CD4-positive, alpha-beta T cell treated with Interleukin-15 for 1 hour (primary cell): ENCODE results near the gene DNAH5.

Source experiments
- DNase-seq: peaks from one replicate; pipeline ENCODE4 v3.0.0-alpha.2; 2020

The DNAH5 gene

DNA sequence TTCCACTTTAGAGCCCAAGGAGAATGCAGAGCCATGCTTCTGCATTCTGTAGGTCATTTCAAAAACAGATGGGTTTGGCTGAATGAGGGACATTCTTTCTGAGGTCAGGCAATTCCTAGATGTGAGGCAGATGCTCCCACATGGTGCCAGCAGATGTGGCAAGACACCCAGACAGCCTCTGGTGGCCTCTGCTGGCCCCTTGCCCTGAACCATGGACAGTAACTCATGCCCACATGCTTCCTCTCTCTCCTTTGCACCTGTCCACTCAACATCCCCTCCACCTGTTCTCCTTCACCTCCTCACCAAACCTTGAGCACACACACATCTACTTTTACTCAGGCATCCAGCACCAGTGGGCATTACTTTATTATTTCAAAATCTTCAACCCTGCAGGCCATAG lies 252.3 kb downstream of the DNAH5 start:
- no peak for DNase-seq

DNA sequence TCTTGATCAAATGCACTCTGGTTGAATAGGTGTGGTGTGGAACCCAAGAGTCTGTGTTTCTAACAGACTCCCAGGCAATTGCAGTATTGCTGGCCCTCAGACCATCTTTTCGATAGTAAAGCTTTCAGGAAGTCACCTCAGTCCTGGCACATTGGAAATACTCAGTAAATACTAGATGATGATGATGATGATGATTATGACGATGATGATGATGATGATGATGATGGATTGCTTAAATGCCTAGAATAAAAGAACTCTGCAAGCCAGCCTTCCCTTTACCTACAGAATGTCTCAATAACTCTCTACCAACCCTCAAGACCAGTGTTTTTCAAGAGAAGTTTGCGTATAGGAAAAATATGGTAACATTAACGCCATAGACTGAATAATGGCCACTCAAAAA lies 268.0 kb downstream of the DNAH5 start:
- DNase-seq, result no peak

DNA sequence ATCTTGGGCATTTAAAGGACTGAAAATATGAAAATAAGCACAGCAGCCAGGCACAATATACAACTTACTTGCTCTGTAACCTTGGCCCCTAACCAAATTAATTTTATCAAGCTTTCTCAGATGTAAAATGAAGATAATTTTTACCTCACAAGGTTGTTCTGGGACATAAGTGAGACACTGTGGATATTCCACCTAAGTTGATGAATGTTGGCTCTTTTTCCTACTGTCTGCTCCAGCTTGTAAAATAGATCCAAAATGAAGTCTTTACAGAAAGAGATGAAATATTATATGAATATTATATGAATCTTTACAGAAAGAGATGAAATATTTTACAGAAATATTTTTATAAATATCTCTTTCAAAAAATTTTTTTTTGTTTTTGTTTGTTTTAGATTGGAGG lies 270.1 kb downstream of the DNAH5 start:
- DNase-seq, result no peak

DNA sequence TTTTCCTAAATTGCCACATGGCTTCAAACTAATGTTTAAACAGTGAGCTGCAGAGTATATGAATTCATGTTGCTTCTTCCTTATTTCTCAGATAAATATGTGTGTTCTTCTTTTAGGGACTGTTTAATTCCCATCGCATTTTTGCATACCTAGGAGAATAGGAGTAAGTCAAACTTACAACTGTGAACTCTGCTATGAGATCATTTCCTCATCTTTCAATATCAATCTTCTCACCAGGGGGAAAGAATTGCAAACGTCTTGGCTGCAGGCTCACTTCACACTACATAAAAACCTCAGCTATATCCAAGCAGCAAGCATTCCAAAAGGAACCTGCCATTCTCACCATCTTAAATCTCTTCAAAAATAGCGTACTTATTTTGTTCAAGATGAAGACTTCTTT lies 271.0 kb downstream of the DNAH5 start:
- no peak for DNase-seq

DNA sequence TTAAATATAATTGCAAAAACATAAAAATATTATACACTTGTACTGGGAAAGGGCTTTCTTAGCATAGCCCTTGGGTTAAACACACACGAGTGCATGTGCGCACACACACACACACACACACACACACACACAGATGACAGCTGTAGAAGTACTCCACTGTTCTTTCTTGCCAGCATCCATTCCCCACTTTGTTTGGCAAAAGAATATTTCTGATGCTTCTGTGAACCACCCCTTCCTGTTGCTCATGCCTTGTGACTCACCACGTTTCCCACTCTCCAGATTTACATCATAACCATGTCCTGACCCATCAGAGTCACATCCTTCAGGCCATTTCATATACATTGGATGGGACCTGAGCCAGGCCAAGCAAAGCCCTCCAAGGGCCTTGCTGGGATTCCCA lies 280.1 kb downstream of the DNAH5 start:
- no peak for DNase-seq

DNA sequence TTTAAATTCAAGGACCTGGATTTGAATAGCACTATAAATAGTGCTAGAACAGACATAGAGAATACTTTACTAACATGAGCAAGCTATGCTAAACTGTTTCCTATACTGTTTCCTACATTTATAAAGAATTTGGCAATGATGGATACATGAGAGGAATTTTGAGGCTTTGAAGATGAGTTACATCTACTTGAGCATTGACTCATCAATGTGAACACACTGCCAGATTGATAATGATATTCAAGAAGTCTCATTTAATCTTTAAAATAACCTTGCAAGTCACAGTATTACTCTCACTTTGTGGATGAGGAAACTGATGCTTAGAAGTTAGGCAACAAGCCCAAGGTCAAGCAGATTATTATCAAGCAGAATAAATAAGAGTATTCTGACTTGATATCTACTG lies 281.9 kb downstream of the DNAH5 start:
- no peak for DNase-seq

DNA sequence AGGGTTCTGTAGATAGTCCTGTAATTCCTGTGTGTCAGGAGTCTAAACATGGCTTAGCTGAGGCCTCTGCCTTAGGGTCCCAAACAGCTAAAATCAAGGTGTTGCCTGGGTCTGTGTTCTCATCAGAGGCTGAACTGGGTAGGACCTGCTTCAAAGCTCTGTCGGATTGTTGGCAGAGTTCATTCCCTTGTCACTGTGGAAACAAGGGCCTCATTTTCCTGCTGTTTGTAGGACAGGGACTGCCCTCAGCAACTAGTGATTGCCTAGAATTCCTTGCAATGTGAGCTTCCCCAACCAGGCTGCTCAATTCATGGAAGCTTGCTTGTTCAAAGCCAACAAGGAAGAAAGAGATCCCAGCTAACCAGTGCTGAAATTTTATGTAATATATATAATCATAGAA lies 283.2 kb downstream of the DNAH5 start:
- no peak for DNase-seq

DNA sequence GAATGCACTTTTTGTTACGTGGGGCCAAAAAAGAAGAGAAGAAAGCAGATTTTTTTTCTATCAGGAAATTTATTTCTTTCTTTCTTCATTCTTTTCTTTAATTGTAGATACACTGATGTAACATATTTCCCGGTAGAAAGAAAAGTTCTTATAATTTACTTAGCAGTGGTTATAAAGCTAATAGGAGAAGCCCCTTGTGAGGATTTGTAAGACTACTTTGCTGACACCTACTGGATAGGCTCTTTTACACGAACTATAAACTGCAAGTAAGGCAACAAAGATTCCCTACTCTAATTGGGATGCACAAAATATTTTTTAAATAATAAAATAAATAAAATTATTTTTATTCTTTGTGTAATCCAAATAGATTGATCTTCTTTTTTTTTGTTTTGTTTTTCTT lies 284.4 kb downstream of the DNAH5 start:
- no peak for DNase-seq

DNA sequence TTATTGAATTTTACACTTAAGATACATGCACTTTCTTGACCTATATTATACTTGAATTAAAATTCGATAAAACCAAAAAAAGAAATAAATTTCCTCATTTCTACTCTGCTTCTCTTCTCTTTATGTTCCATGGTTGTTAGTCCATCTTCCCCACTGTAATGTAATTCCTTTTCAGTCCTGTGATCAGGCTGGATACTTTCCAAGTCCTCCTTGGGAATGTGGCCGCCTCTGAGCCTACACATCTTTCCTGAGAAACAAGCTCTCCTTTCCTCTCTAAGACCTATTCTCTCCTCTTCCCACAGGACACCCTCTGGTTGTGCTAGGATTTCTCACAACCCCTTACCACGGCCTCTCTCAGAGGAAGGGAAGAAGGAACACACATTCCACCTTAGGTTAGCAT lies 285.1 kb downstream of the DNAH5 start:
- DNase-seq, result no peak

DNA sequence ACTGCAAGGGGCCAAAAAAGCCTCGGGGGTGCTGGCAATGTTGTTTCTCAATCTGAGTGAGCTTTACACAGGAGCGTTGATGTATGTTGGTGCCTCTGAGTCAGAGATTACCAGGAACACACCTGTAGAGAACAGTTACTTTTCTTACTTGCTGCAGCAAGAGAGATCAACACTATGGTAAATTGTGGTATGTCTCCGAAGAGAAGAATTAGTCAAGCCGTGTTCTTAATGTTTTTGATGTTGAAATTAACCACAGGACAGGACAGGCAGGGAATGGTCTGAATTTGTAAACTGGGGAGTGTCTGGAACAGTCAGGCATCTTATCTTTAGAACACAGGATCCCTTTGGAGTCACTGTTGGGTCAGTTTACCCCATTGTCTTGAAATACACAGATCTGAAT lies 285.7 kb downstream of the DNAH5 start:
- DNase-seq, result no peak

DNA sequence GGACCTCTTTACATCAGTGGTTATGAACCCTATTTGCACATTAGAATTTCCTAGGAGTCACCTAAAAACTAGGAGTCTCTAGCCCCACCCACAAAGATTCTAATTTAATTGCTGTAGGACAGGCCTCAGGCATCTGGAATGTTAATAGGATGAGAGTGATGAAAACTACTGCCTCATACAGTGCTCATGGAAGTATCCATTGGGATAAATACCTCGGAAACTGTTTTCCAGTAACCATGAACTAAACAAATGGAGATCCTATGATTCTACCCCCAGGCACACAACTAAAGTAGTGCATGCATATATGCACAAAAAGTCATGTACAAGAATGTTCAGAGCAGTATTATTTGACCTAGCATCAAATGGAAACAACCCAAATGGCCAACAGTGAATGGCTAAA lies 286.3 kb downstream of the DNAH5 start:
- no peak for DNase-seq

DNA sequence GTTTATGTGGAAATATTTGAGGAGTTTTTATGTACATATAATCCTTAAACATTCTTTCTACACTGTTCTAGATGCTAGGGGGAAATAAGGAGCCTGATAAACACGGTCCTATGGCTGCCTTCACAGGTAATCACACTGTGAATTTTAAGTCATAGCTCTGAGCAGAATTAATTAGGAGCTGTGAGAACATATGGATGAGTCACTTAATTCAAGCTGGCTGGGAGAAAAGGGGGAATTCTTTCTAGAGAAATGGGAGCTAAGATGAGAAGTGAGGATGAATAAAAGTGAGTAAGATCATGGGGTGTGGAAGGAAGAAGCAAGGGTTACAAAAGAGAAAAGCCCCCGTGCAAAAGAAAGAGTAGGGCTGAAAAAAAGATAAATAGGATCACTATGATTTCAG lies 290.8 kb downstream of the DNAH5 start:
- DNase-seq, result no peak

DNA sequence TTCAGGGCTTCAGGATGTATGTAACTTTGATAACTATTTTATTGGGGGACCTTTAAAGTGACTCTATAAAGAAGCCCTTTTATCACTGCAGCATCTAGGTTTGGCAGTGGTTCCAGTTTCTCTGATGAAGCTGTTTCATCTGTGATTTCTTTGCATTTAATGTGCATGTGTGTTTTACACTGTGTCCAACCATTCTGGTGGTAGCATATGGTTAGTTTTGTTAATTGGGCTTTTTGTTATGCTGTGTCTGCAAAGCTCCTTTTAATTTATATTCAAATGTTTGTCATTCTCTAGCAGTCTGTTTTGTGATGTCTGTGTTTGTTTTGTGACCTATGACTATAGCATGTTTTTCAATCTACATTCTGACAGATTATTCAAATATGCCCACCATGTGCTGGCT lies 294.8 kb downstream of the DNAH5 start:
- no peak for DNase-seq

DNA sequence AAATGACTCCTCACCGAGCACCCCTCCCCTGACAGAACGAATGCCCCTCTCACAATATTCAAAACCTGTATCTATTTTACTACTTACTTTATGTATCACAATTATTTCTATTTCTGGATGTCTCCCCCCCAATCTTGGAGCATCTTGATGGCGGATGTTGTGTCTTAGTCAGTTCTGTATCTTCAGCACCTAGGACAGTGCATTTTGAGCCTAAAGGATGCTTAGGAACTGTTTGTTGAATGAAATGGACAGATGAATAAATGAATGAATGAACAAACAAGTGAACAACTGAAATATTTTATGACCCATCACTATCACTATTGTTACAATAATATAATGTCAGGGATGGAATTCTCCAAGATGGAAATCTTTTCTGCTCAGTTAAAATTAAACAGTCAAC lies 295.7 kb downstream of the DNAH5 start:
- no peak for DNase-seq

DNA sequence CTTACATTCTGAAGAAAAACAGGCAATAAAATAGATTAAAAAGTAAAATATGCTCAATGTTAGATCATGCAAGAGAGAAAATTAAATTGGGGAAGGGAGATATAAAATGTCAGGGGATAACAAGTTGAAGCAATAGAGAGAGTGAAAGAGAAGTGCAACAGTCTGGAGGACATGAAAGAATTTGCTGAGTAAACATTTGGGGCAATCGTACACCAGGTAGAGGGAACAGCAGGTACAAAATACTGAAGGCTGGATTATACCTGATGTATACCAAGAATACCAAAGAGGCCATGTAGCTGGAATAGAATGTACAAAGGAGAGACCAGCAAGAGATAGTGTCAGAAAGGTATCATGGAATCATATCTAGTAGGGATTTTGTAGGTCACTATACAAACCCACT lies 300.8 kb downstream of the DNAH5 start:
- no peak for DNase-seq

DNA sequence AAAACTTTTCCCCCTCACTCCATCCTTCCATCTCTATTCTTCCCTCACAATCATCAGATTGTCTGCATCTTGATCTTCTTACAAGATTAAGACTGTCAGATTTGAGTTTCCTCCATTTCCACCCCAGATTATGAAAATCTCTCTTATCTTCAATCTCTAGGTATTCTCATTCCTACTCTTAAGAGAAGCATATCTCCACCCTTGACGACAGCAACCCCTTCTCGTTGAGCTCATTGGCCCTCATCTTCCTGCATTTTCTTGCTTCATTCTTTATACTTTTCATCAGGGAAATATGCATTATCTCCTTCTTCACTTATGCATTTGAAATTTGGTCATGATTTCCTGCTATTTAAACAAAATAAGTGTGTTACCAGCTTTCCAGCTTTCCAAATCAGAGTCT lies 301.3 kb downstream of the DNAH5 start:
- DNase-seq, result no peak
